GM21381 (cell line): ENCODE measurements around the gene SCYGR3.
"Not testable (repeated sequence)": the region's sequence is repeated elsewhere in the genome, so short reads cannot be mapped to it uniquely, and the experiment has no call there.

Experiments
- ATAC-seq: cut with Tn5 transposase; IDR thresholded peaks from one replicate; pipeline ENCODE4 v1.9.1; 2021; ENCODE audit warnings: mild to moderate bottlenecking, moderate library complexity; ENCODE audit not compliant: unreplicated experiment

Gene SCYGR3

GRCh38 chr2:227614246-227614645 is 394 bp downstream of the SCYGR3 start:
- ATAC-seq, result no peak

GRCh38 chr2:227613272-227613660 is 1.4 kb downstream of the SCYGR3 start:
- no peak for ATAC-seq

- ATAC-seq, result no peak
Observed at GRCh38 chr2:227612546-227613271, 1.9 kb downstream of the SCYGR3 start.

- ATAC-seq, result no peak
Observed at GRCh38 chr2:227610123-227610522, 4.5 kb downstream of the SCYGR3 start.

- peak; percentile 58 for ATAC-seq
Observed at GRCh38 chr2:227608561-227609338, 5.9 kb downstream of the SCYGR3 start.

- no peak for ATAC-seq
Observed at GRCh38 chr2:227607941-227608340, 6.7 kb downstream of the SCYGR3 start.

- no peak for ATAC-seq
Observed at GRCh38 chr2:227606476-227606875, 8.2 kb downstream of the SCYGR3 start.

- ATAC-seq, result no peak
Observed at GRCh38 chr2:227602358-227602757, 12.3 kb downstream of the SCYGR3 start.

GRCh38 chr2:227598835-227599503 is 15.7 kb downstream of the SCYGR3 start, which contains the start of gene SCYGR2:
Gene SCYGR2, plus strand, starts transcription at chr2:227598893. Its CDS starts 0 bp downstream, at chr2:227598893.
- not testable (repeated sequence) for ATAC-seq

GRCh38 chr2:227597998-227598397 is 16.6 kb downstream of the SCYGR3 start:
- ATAC-seq, result no peak

GRCh38 chr2:227597036-227597435 is 17.6 kb downstream of the SCYGR3 start:
- ATAC-seq, result no peak

- ATAC-seq, result no peak
Observed at GRCh38 chr2:227595797-227596196, 18.8 kb downstream of the SCYGR3 start.

GRCh38 chr2:227592694-227593387 is 21.8 kb downstream of the SCYGR3 start:
- ATAC-seq, result peak; percentile 88

- ATAC-seq, result no peak
Observed at GRCh38 chr2:227582369-227582768, 32.3 kb downstream of the SCYGR3 start.

- ATAC-seq, result no peak
Observed at GRCh38 chr2:227579791-227580190, 34.8 kb downstream of the SCYGR3 start.

- no peak for ATAC-seq
Observed at GRCh38 chr2:227578642-227579041, 36.0 kb downstream of the SCYGR3 start.

- no peak for ATAC-seq
Observed at GRCh38 chr2:227577555-227577954, 37.1 kb downstream of the SCYGR3 start.

- no peak for ATAC-seq
Observed at GRCh38 chr2:227576812-227577211, 37.8 kb downstream of the SCYGR3 start.

- ATAC-seq, result no peak
Observed at GRCh38 chr2:227576110-227576509, 38.5 kb downstream of the SCYGR3 start.

- ATAC-seq, result no peak
Observed at GRCh38 chr2:227570615-227571014, 44.0 kb downstream of the SCYGR3 start.

GRCh38 chr2:227568852-227569169 is 45.8 kb downstream of the SCYGR3 start:
- ATAC-seq, result no peak
